ENCODE results near the gene RGS11. TPM values are rescaled to one million over a fixed set of nuclear protein-coding genes. Genes with fewer than 3 reads are reported as not detected.

Gene RGS11
- total RNA-seq, 4 donors from 2014 or later = 7.1 to 18.2 (median 11.0) TPM

GRCh38 chr16:262121-262745 lies 13.5 kb downstream of the RGS11 start:
- 91% methylated on average over 26 of the region's 29 CpGs for WGBS
- intact Hi-C loops (cut with DNase I) = no loop called here
- H3K9me3 ChIP-seq = no peaks in the 10 kb centered on the region
- H3K27me3 ChIP-seq = no peaks in the 10 kb centered on the region
- H3K36me3 ChIP-seq = peaks cover 39 to 81% (median 69%) of the 10 kb centered on the region in 4 donors
- no peak overlapping the region for H3K4me3 ChIP-seq
- TF ChIP-seq POLR2AphosphoS5 (IDR thresholded peaks at IDR 0.05) (no peak), CTCF (IDR thresholded peaks at IDR 0.05) (no peak), POLR2A (IDR thresholded peaks at IDR 0.05; ENCODE audit: low read depth) (no peak), EP300 (IDR thresholded peaks at IDR 0.05) (no peak)
- DNase-seq (ENCODE audit: extremely low spot score) = no peak
- H3K27ac ChIP-seq (replicated peaks in 1 of 4) = no peak overlapping the region
- peaks cover 0 to 9% (median 4%) of the 10 kb centered on the region in 4 donors for H3K4me1 ChIP-seq

GRCh38 chr16:261031-261691 lies 14.6 kb downstream of the RGS11 start:
- intact Hi-C loops (cut with DNase I) = no loop called here
- peaks cover 39 to 92% (median 78%) of the 10 kb centered on the region in 4 donors for H3K36me3 ChIP-seq
- no peak overlapping the region for H3K27ac ChIP-seq (replicated peaks in 1 of 4)

GRCh38 chr16:260326-260725 lies 15.4 kb downstream of the RGS11 start:
- Histone ChIP-seq H3K36me3 (peaks cover 44 to 96% (median 83%) of the 10 kb centered on the region in 4 donors), H3K9me3 (no peaks in the 10 kb centered on the region), H3K27ac (replicated peaks in 1 of 4) (no peak overlapping the region), H3K27me3 (no peaks in the 10 kb centered on the region), H3K4me3 (no peak overlapping the region), H3K4me1 (no peaks in the 10 kb centered on the region)
- WGBS = 92% methylated on average over 17 of the region's 19 CpGs
- intact Hi-C loops (cut with DNase I) = no loop called here
- no peak for DNase-seq (ENCODE audit: extremely low spot score)
- TF ChIP-seq POLR2A (IDR thresholded peaks at IDR 0.05; ENCODE audit: low read depth) = no peak
- TF ChIP-seq EP300 (IDR thresholded peaks at IDR 0.05) = no peak
- no peak for TF ChIP-seq CTCF (IDR thresholded peaks at IDR 0.05)
- no peak for TF ChIP-seq POLR2AphosphoS5 (IDR thresholded peaks at IDR 0.05)

More at GRCh38 chr16:261031-261691, 14.6 kb downstream of the RGS11 start:
- Histone ChIP-seq H3K9me3 (no peaks in the 10 kb centered on the region), H3K4me1 (peaks cover 0 to 5% (median 3%) of the 10 kb centered on the region in 4 donors), H3K27me3 (no peaks in the 10 kb centered on the region), H3K4me3 (no peak overlapping the region)
- TF ChIP-seq POLR2A (IDR thresholded peaks at IDR 0.05; ENCODE audit: low read depth) (no peak), EP300 (IDR thresholded peaks at IDR 0.05) (no peak), POLR2AphosphoS5 (IDR thresholded peaks at IDR 0.05) (no peak), CTCF (IDR thresholded peaks at IDR 0.05) (no peak)
- WGBS = 87% methylated on average over 23 of the region's 28 CpGs
- DNase-seq (ENCODE audit: extremely low spot score) = no peak

GRCh38 chr16:259814-260253 lies 15.9 kb downstream of the RGS11 start:
- no peak for DNase-seq (ENCODE audit: extremely low spot score)
- TF ChIP-seq POLR2A (IDR thresholded peaks at IDR 0.05; ENCODE audit: low read depth) (no peak), CTCF (IDR thresholded peaks at IDR 0.05) (no peak), POLR2AphosphoS5 (IDR thresholded peaks at IDR 0.05) (no peak), EP300 (IDR thresholded peaks at IDR 0.05) (no peak)
- Histone ChIP-seq H3K36me3 (peaks cover 46 to 96% (median 84%) of the 10 kb centered on the region in 4 donors), H3K4me3 (no peak overlapping the region), H3K27me3 (no peaks in the 10 kb centered on the region), H3K9me3 (no peaks in the 10 kb centered on the region), H3K4me1 (no peaks in the 10 kb centered on the region), H3K27ac (replicated peaks in 1 of 4) (no peak overlapping the region)
- intact Hi-C loops (cut with DNase I) = no loop called here
- 88% methylated on average over 7 of the region's 13 CpGs for WGBS
